HEK293 (cell line): ENCODE measurements around the gene KCNJ11.

Experiments used
- EGR2 ChIP-seq: fragments of 450-650 bp; formaldehyde crosslinking; IDR thresholded peaks from 2 replicates; pipeline ENCODE4 v1.5.1; 2016; ENCODE audit warnings: low read depth, missing biosample characterization, missing genetic modification characterization
- FEZF1 ChIP-seq: fragments of 450-650 bp; formaldehyde crosslinking; IDR thresholded peaks from 2 replicates; pipeline ENCODE4 v1.5.1; 2016; ENCODE audit warnings: missing biosample characterization, missing genetic modification characterization
- KLF1 ChIP-seq: fragments of 450-650 bp; formaldehyde crosslinking; IDR thresholded peaks from 2 replicates; pipeline ENCODE4 v1.5.1; 2016; ENCODE audit warnings: missing biosample characterization, missing genetic modification characterization
- MZF1 ChIP-seq: fragments of 450-650 bp; formaldehyde crosslinking; IDR thresholded peaks from 2 replicates; pipeline ENCODE4 v1.5.1; 2017; ENCODE audit warnings: missing biosample characterization, missing genetic modification characterization, borderline replicate concordance
- ZBTB21 ChIP-seq: fragments of 450-650 bp; formaldehyde crosslinking; IDR thresholded peaks from 2 replicates; pipeline ENCODE4 v1.5.1; 2017; ENCODE audit warnings: missing biosample characterization, missing genetic modification characterization
- ZFP41 ChIP-seq: fragments of 450-650 bp; formaldehyde crosslinking; IDR thresholded peaks from 2 replicates; pipeline ENCODE4 v1.5.1; 2016; ENCODE audit warnings: missing biosample characterization, missing genetic modification characterization, borderline replicate concordance
- ZNF121 ChIP-seq: fragments of 450-650 bp; formaldehyde crosslinking; IDR thresholded peaks from 2 replicates; pipeline ENCODE4 v1.5.1; 2016; ENCODE audit warnings: missing biosample characterization, missing genetic modification characterization
- ZNF132 ChIP-seq: fragments of 450-650 bp; formaldehyde crosslinking; IDR thresholded peaks from 2 replicates; pipeline ENCODE4 v1.5.1; 2017; ENCODE audit warnings: missing biosample characterization, missing genetic modification characterization, borderline replicate concordance
- ZNF24 ChIP-seq: fragments of 450-650 bp; formaldehyde crosslinking; IDR thresholded peaks from 2 replicates; pipeline ENCODE4 v1.5.1; 2016; ENCODE audit warnings: missing biosample characterization, missing genetic modification characterization
- ZNF274 ChIP-seq, 2 experiments: fragments of 200-500 bp in 1 of 2; fragments of 450-650 bp in 1 of 2; sonication (Bioruptor generic) in 1 of 2; formaldehyde crosslinking in 1 of 2; IDR thresholded peaks; 2 replicates each; pipeline versions ENCODE4 v1.5.1 to v1.6.1; 2014 to 2016; ENCODE audit warnings: borderline replicate concordance in 1 of 2, inconsistent platforms in 1 of 2, low read length in 1 of 2, missing biosample characterization in 1 of 2, missing genetic modification characterization in 1 of 2
- ZNF341 ChIP-seq: fragments of 450-650 bp; formaldehyde crosslinking; IDR thresholded peaks from 2 replicates; pipeline ENCODE4; 2016; ENCODE audit warnings: low read depth, missing biosample characterization, missing genetic modification characterization
- ZNF404 ChIP-seq: fragments of 450-650 bp; formaldehyde crosslinking; IDR thresholded peaks from 2 replicates; pipeline ENCODE4 v1.5.1; 2017; ENCODE audit warnings: missing biosample characterization, missing genetic modification characterization
- ZNF530 ChIP-seq: fragments of 450-650 bp; formaldehyde crosslinking; IDR thresholded peaks from 2 replicates; pipeline ENCODE4 v1.5.1; 2016; ENCODE audit warnings: low read depth, missing biosample characterization, missing genetic modification characterization
- ZNF596 ChIP-seq: fragments of 450-650 bp; IDR thresholded peaks from 2 replicates; pipeline ENCODE4 v1.5.0; 2018; ENCODE audit warnings: missing biosample characterization, mild to moderate bottlenecking, missing genetic modification characterization, moderate library complexity
- ZNF623 ChIP-seq: fragments of 450-650 bp; formaldehyde crosslinking; IDR thresholded peaks from 2 replicates; pipeline ENCODE4 v1.5.1; 2016; ENCODE audit warnings: missing biosample characterization, missing genetic modification characterization
- ZNF624 ChIP-seq: fragments of 450-650 bp; formaldehyde crosslinking; IDR thresholded peaks from 2 replicates; pipeline ENCODE4 v1.5.1; 2017; ENCODE audit warnings: missing biosample characterization, missing genetic modification characterization
- ZNF660 ChIP-seq: fragments of 450-650 bp; IDR thresholded peaks from 2 replicates; pipeline ENCODE4 v1.5.1; 2018; ENCODE audit warnings: missing biosample characterization, mild to moderate bottlenecking, missing genetic modification characterization
- ZNF791 ChIP-seq: fragments of 450-650 bp; formaldehyde crosslinking; IDR thresholded peaks from 2 replicates; pipeline ENCODE4 v1.5.1; 2016; ENCODE audit warnings: missing biosample characterization, missing genetic modification characterization
- ZNF792 ChIP-seq: fragments of 450-650 bp; formaldehyde crosslinking; IDR thresholded peaks from 2 replicates; pipeline ENCODE4 v1.5.1; 2016; ENCODE audit warnings: missing biosample characterization, missing genetic modification characterization
- ZSCAN30 ChIP-seq: fragments of 450-650 bp; IDR thresholded peaks from 2 replicates; pipeline ENCODE4 v1.5.1; 2018; ENCODE audit warnings: missing biosample characterization, mild to moderate bottlenecking, missing genetic modification characterization, moderate library complexity
- ZXDB ChIP-seq: fragments of 450-650 bp; formaldehyde crosslinking; IDR thresholded peaks from 2 replicates; pipeline ENCODE4 v1.5.1; 2016; ENCODE audit warnings: missing biosample characterization, missing genetic modification characterization
- TF ChIP-seq, protein P1 (sequence below): fragments of 450-650 bp; formaldehyde crosslinking; IDR thresholded peaks from 2 replicates; pipeline ENCODE4 v1.5.1; 2016; ENCODE audit warnings: missing biosample characterization, missing genetic modification characterization
- TF ChIP-seq, protein P2 (sequence below): fragments of 450-650 bp; formaldehyde crosslinking; IDR thresholded peaks from 2 replicates; pipeline ENCODE4 v1.5.1; 2016; ENCODE audit warnings: missing biosample characterization, missing genetic modification characterization
- TF ChIP-seq, protein P3 (sequence below): fragments of 450-650 bp; formaldehyde crosslinking; IDR thresholded peaks from 2 replicates; pipeline ENCODE4 v1.5.1; 2016; ENCODE audit warnings: missing biosample characterization, missing genetic modification characterization
- TF ChIP-seq, protein P4 (sequence below): fragments of 450-650 bp; formaldehyde crosslinking; IDR thresholded peaks from 2 replicates; pipeline ENCODE4 v1.5.1; 2016; ENCODE audit warnings: missing biosample characterization, missing genetic modification characterization

Gene KCNJ11

DNA sequence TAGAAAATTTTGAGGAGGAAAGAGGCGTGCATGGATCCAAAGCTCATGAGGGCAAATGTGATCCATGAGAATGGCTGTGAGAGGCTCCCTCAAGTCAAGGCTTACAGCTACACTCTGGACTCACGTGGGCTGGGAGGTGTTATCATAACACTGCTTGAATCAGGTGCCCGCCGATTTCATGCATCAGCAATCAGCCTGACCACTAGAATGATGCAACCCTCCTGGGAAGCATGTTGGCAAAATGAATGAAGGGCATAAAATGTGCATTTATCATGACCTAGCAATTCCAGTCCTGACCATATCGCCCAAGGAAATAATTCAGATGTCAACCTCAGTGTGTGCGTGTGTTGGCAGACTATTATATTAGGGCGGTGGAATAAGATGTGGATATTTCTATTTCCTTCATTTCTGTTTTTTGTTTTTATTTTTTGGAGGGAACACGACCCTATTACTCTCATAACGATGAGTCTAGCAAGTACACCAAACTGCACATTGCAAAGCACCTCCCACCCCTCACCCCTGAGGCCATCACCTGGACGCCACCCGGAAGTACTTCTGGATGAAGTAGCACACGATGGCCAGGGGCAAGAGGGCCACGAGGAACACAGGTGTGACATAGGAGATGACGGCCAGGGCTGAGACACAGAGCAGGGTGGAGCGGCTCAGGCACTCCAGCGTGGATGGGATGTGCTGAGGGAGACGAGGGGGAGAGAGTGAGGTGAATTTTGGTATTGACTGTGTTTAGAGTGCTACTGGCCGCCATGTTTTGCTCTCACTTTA is 15.7 kb upstream of the KCNJ11 start (continued):
- TF ChIP-seq ZNF792 (tag by site-specific recombination) (no peak), ZNF274 (IDR thresholded peaks at IDR 0.05; ENCODE audit: low read length) (no peak), ZNF274 (tag by site-specific recombination; IDR thresholded peaks at IDR 0.05; ENCODE audit: borderline replicate concordance) (no peak), ZXDB (tag by site-specific recombination) (no peak), ZNF624 (no peak), ZNF791 (tag by site-specific recombination) (no peak), ZNF404 (tag by site-specific recombination) (no peak), ZNF660 (tag by site-specific recombination) (no peak), EGR2 (tag by site-specific recombination) (no peak), ZSCAN30 (tag by site-specific recombination) (no peak), ZNF530 (tag by site-specific recombination) (no peak), ZNF623 (no peak), KLF1 (tag by site-specific recombination) (no peak), ZNF341 (tag by site-specific recombination) (no peak), FEZF1 (0 out of 2 replicates have a peak, but pooled peaks have one; percentile 22), ZNF596 (tag by site-specific recombination) (no peak), ZNF132 (tag by site-specific recombination) (no peak), ZBTB21 (no peak), ZNF24 (tag by site-specific recombination) (peak; percentile 47; the same call in 1 of the 2 replicates), MZF1 (tag by site-specific recombination) (no peak), ZFP41 (no peak), ZNF121 (tag by site-specific recombination) (no peak)
- TF ChIP-seq, protein P1, sequence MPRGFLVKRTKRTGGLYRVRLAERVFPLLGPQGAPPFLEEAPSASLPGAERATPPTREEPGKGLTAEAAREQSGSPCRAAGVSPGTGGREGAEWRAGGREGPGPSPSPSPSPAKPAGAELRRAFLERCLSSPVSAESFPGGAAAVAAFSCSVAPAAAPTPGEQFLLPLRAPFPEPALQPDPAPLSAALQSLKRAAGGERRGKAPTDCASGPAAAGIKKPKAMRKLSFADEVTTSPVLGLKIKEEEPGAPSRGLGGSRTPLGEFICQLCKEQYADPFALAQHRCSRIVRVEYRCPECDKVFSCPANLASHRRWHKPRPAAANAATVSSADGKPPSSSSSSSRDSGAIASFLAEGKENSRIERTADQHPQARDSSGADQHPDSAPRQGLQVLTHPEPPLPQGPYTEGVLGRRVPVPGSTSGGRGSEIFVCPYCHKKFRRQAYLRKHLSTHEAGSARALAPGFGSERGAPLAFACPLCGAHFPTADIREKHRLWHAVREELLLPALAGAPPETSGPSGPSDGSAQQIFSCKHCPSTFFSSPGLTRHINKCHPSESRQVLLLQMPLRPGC (tag by site-specific recombination) = no peak
- TF ChIP-seq, protein P2, sequence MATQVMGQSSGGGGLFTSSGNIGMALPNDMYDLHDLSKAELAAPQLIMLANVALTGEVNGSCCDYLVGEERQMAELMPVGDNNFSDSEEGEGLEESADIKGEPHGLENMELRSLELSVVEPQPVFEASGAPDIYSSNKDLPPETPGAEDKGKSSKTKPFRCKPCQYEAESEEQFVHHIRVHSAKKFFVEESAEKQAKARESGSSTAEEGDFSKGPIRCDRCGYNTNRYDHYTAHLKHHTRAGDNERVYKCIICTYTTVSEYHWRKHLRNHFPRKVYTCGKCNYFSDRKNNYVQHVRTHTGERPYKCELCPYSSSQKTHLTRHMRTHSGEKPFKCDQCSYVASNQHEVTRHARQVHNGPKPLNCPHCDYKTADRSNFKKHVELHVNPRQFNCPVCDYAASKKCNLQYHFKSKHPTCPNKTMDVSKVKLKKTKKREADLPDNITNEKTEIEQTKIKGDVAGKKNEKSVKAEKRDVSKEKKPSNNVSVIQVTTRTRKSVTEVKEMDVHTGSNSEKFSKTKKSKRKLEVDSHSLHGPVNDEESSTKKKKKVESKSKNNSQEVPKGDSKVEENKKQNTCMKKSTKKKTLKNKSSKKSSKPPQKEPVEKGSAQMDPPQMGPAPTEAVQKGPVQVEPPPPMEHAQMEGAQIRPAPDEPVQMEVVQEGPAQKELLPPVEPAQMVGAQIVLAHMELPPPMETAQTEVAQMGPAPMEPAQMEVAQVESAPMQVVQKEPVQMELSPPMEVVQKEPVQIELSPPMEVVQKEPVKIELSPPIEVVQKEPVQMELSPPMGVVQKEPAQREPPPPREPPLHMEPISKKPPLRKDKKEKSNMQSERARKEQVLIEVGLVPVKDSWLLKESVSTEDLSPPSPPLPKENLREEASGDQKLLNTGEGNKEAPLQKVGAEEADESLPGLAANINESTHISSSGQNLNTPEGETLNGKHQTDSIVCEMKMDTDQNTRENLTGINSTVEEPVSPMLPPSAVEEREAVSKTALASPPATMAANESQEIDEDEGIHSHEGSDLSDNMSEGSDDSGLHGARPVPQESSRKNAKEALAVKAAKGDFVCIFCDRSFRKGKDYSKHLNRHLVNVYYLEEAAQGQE (tag by site-specific recombination) = no peak
- TF ChIP-seq, protein P3, sequence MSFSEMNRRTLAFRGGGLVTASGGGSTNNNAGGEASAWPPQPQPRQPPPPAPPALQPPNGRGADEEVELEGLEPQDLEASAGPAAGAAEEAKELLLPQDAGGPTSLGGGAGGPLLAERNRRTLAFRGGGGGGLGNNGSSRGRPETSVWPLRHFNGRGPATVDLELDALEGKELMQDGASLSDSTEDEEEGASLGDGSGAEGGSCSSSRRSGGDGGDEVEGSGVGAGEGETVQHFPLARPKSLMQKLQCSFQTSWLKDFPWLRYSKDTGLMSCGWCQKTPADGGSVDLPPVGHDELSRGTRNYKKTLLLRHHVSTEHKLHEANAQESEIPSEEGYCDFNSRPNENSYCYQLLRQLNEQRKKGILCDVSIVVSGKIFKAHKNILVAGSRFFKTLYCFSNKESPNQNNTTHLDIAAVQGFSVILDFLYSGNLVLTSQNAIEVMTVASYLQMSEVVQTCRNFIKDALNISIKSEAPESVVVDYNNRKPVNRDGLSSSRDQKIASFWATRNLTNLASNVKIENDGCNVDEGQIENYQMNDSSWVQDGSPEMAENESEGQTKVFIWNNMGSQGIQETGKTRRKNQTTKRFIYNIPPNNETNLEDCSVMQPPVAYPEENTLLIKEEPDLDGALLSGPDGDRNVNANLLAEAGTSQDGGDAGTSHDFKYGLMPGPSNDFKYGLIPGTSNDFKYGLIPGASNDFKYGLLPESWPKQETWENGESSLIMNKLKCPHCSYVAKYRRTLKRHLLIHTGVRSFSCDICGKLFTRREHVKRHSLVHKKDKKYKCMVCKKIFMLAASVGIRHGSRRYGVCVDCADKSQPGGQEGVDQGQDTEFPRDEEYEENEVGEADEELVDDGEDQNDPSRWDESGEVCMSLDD (tag by site-specific recombination) = no peak
- TF ChIP-seq, protein P4, sequence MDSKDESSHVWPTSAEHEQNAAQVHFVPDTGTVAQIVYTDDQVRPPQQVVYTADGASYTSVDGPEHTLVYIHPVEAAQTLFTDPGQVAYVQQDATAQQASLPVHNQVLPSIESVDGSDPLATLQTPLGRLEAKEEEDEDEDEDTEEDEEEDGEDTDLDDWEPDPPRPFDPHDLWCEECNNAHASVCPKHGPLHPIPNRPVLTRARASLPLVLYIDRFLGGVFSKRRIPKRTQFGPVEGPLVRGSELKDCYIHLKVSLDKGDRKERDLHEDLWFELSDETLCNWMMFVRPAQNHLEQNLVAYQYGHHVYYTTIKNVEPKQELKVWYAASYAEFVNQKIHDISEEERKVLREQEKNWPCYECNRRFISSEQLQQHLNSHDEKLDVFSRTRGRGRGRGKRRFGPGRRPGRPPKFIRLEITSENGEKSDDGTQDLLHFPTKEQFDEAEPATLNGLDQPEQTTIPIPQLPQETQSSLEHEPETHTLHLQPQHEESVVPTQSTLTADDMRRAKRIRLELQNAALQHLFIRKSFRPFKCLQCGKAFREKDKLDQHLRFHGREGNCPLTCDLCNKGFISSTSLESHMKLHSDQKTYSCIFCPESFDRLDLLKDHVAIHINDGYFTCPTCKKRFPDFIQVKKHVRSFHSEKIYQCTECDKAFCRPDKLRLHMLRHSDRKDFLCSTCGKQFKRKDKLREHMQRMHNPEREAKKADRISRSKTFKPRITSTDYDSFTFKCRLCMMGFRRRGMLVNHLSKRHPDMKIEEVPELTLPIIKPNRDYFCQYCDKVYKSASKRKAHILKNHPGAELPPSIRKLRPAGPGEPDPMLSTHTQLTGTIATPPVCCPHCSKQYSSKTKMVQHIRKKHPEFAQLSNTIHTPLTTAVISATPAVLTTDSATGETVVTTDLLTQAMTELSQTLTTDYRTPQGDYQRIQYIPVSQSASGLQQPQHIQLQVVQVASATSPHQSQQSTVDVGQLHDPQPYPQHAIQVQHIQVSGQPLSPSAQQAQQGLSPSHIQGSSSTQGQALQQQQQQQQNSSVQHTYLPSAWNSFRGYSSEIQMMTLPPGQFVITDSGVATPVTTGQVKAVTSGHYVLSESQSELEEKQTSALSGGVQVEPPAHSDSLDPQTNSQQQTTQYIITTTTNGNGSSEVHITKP (tag by site-specific recombination) = 0 out of 2 replicates have a peak, but pooled peaks have one; percentile 28
